ENCODE measurements around the gene TGFB1. TPM values are rescaled to one million over a fixed set of nuclear protein-coding genes. Genes with fewer than 3 reads are reported as not detected.

Gene TGFB1
- total and polyA plus RNA-seq, 2 of the 13 experiments (the other 11 are each of a cell fraction or from before 2014, with no cell fraction given) = 4.1 to 5.4 TPM

- TF ChIP-seq MAFG (CRISPR knock-in tag; IDR thresholded peaks at IDR 0.05) (no peak), ZFYVE20 (CRISPR knock-in tag; IDR thresholded peaks at IDR 0.05; ENCODE audit: borderline replicate concordance, low read depth) (no peak)
These were observed 55.9 kb downstream of the TGFB1 start (continued) for GRCh38 chr19:41297628-41298347.

- TF ChIP-seq ZNF629 (CRISPR knock-in tag; conservative IDR thresholded peaks at IDR 0.05) = no peak
- TF ChIP-seq ZNF841 (CRISPR knock-in tag; IDR thresholded peaks at IDR 0.05; ENCODE audit: borderline replicate concordance) = no peak
- WGBS (ENCODE audit: low lambda C conversion rate) = 100% methylated on average over 2 of the region's 2 CpGs
- Histone ChIP-seq H3K9ac (ENCODE audit: insufficient read depth, low read depth, low read length) (no peak overlapping the region), H3K36me3 (replicated peaks in 1 of 2; ENCODE audit: control insufficient read depth in 1 of 2, insufficient read depth in 2 of 2, low read length in 2 of 2) (peaks cover 57 to 100% of the 10 kb centered on the region in 2 experiments), H2AFZ (ENCODE audit: low read length) (no peak overlapping the region), H3K9me3 (ENCODE audit: low read length) (no peaks in the 10 kb centered on the region), H3K79me2 (ENCODE audit: insufficient read depth, low read length) (no peaks in the 10 kb centered on the region), H3K27ac (ENCODE audit: extremely low read length, insufficient read depth, low read length) (no peak overlapping the region), H3K27me3 (ENCODE audit: control insufficient read depth in 1 of 2, insufficient read depth in 2 of 2, low read length in 2 of 2) (no peaks in the 10 kb centered on the region), H4K20me1 (ENCODE audit: insufficient read depth, low read length) (no peaks in the 10 kb centered on the region; the same call in 1 of the 2 replicates), H3K4me1 (ENCODE audit: insufficient read depth, low read length) (no peaks in the 10 kb centered on the region), H3K4me3 (replicated peaks in 1 of 3; ENCODE audit: insufficient read depth in 1 of 3, low read depth in 2 of 3, low read length in 3 of 3) (no peak overlapping the region), H3K4me2 (ENCODE audit: low read depth, low read length) (no peak overlapping the region)
- ChIA-PET POLR2A (interaction anchor here (2.1 kb wide), 1 partner anchor 33 kb away, joined by 4 read pairs; the partner anchor contains the start of gene HNRNPUL1), CTCF (ENCODE audit: low intra/inter-chr PET ratio, low total read pairs) (no interaction called here)
- no peak for FAIRE-seq
- ATAC-seq = no peak
- no TSS peak for BruUV-seq (replicated peaks)
- in situ Hi-C loops (cut with HindIII; ENCODE audit: extremely low pct_ligation_motif_present, low pct_unique_long_range_greater_than_20kb) (no loop called here), intact Hi-C loops (cut with micrococcal nuclease; ENCODE audit: unreplicated experiment) (no loop called here)
- no peak for DNase-seq (ENCODE audit: low spot score)
These were observed 57.3 kb downstream of the TGFB1 start for GRCh38 chr19:41296433-41296871.

GRCh38 chr19:41295499-41295898 is 58.2 kb downstream of the TGFB1 start:
- H3K9me3 ChIP-seq (ENCODE audit: low read length) = no peaks in the 10 kb centered on the region
- intact Hi-C loops (cut with micrococcal nuclease; ENCODE audit: unreplicated experiment) (no loop called here), in situ Hi-C loops (cut with HindIII; ENCODE audit: extremely low pct_ligation_motif_present, low pct_unique_long_range_greater_than_20kb) (no loop called here)
- H4K20me1 ChIP-seq (ENCODE audit: insufficient read depth, low read length) = peaks cover 3% of the 10 kb centered on the region; the same call in 1 of the 2 replicates
- H3K4me3 ChIP-seq (replicated peaks in 1 of 3; ENCODE audit: insufficient read depth in 1 of 3, low read depth in 2 of 3, low read length in 3 of 3) = no peak overlapping the region
- ChIA-PET CTCF (ENCODE audit: low intra/inter-chr PET ratio, low total read pairs) (no interaction called here), POLR2A (interaction anchor here (2.1 kb wide), 1 partner anchor 32 kb away, joined by 4 read pairs; the partner anchor contains the start of gene HNRNPUL1)
- no peak overlapping the region for H3K27ac ChIP-seq (ENCODE audit: extremely low read length, insufficient read depth, low read length)
- ATAC-seq = no peak
- peaks cover 53 to 100% of the 10 kb centered on the region in 2 experiments for H3K36me3 ChIP-seq (replicated peaks in 1 of 2; ENCODE audit: control insufficient read depth in 1 of 2, insufficient read depth in 2 of 2, low read length in 2 of 2)
- no TSS peak for BruUV-seq (replicated peaks)
- H3K27me3 ChIP-seq (ENCODE audit: control insufficient read depth in 1 of 2, insufficient read depth in 2 of 2, low read length in 2 of 2) = no peaks in the 10 kb centered on the region
- 90% methylated on average over 6 of the region's 6 CpGs for WGBS (ENCODE audit: low lambda C conversion rate)
- H3K9ac ChIP-seq (ENCODE audit: insufficient read depth, low read depth, low read length) = no peak overlapping the region
- no peak overlapping the region for H2AFZ ChIP-seq (ENCODE audit: low read length)
- no peaks in the 10 kb centered on the region for H3K79me2 ChIP-seq (ENCODE audit: insufficient read depth, low read length)
- H3K4me2 ChIP-seq (ENCODE audit: low read depth, low read length) = no peak overlapping the region
- H3K4me1 ChIP-seq (ENCODE audit: insufficient read depth, low read length) = no peaks in the 10 kb centered on the region
- no peak for DNase-seq (ENCODE audit: low spot score)
- no peak for FAIRE-seq
- TF ChIP-seq TFDP2 (CRISPR knock-in tag; IDR thresholded peaks at IDR 0.05) (no peak), SCMH1 (CRISPR knock-in tag; IDR thresholded peaks at IDR 0.05; ENCODE audit: borderline replicate concordance) (no peak), ZNF891 (CRISPR knock-in tag; IDR thresholded peaks at IDR 0.05) (no peak), ZNF580 (CRISPR knock-in tag; IDR thresholded peaks at IDR 0.05; ENCODE audit: borderline replicate concordance, low read depth) (no peak), ZC3H4 (CRISPR knock-in tag; IDR thresholded peaks at IDR 0.05; ENCODE audit: borderline replicate concordance) (no peak), FOSL2 (CRISPR knock-in tag; IDR thresholded peaks at IDR 0.05) (no peak), ZBTB46 (CRISPR knock-in tag; IDR thresholded peaks at IDR 0.05; ENCODE audit: borderline replicate concordance) (no peak), KMT2B (CRISPR knock-in tag; IDR thresholded peaks at IDR 0.05) (no peak), ZNF331 (CRISPR knock-in tag; IDR thresholded peaks at IDR 0.05) (no peak), KAT2B (IDR thresholded peaks at IDR 0.05; ENCODE audit: borderline replicate concordance, low read depth, low read length) (no peak)

All from HepG2 (cell line).